NCI-H1092 (cell line): ENCODE results near the gene ZFYVE28.
"Not testable (repeated sequence)": the region's sequence is repeated elsewhere in the genome, so short reads cannot be mapped to it uniquely, and the experiment has no call there.

Experiments used
- DNase-seq: peaks from one replicate; lab custom pipeline; 2025; lab: John Stamatoyannopoulos, UW

Gene ZFYVE28

DNA sequence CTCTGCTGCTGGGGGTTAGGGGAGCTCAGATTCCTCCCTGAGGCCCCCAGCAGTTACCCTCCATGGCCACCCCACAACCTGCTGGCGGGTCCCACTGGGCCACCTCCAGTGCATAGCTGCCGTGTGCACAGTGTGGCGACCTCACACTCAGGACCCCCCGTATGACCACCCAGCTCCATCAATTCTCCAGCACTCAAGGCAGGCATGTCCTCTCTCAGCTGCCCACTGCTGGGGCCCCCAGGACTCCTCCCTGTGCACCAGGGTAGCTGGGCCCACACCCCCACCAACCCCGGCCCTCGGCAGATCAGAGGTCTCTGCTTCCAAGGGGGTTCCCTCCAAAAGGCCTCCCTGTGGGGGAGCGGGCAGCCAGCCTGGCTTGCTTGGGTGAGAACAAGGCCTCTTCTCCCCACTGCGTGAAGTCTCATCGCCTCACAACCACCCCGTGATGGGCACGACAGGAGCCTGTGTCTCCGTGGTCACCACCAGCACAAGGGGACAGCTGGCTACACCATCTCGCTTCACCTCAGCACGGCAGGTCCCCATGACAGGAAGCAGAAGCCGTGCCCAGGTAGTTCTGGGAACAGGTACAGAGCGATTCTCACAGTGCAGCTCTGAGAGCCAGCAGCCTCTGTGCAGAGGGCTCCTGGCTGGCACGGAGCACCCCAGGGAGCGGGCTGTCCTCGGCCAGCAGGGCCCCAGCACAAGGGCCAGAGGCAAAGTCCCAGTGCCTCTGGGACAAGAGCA is 171.9 kb downstream of the ZFYVE28 start:
- no peak for DNase-seq

- DNase-seq = no peak
These were observed 172.6 kb downstream of the ZFYVE28 start for GRCh38 chr4:2245787-2246275.

DNA sequence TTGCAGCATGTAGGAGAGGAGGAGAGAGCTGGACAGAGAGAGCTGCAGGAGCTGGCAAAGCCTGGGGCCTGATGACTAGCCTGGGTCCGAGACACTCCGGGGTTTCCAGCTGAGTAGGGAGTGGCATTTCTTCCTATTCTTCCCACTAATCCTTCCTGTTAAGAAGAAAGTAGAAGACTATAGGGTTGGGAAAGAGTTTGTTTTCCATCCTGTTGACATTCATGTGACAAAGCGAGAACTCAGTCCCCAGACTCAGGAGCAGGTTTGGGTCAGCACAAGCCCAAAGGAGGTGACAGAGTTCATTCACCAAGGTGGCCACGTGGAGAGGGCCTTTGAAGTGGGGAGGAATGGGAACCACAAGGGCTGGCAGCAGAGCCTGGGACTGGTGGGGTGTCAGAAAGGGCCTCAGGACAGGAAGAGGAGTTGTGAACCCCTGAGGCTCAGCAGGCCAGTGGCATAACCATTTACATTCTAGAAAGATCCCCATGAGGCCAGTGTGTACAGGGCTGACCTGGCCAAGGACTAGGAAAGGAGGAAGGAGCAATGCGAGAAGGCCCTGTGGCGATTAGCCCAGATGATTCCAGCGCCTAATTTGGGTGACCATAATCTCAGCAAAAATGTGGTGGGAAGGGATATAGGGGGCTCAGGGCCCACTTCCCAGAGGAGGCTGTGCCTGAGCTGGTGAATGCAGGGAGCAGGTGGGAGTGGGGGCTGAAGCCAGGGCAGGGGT is 173.2 kb downstream of the ZFYVE28 start:
- no peak for DNase-seq

DNA sequence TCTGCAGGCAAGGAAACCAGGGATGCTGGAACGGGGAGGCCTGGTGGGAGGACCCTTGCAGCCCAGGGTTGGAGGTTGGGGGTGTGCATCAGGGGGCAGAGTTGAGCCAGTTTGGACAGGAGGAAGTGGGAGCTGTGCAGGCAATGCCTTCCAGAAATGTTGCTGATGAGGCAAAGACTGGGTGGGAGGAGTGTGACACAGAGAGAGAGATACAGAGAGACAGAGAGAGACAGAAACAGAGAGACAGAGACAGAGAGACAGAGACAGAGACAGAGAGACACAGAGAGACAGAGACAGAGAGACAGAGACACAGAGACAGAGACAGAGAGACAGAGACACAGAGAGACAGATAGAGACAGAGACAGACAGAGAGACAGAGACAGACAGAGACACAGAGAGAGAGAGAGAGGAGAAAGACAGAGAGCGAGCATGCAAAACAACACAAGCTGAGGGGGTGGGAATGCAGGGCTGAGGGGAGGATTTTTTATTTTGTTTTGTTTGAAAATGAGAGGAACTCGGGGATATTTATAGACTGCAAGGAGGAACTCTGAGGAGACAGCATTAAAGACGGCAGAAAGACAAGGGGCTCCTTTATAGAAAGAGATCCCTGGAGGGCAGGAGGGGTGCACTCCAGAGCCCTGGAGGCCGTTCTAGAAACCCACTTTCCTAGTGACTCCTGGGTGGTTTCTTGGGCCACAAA is 174.6 kb downstream of the ZFYVE28 start:
- DNase-seq = peak; percentile 26

DNA sequence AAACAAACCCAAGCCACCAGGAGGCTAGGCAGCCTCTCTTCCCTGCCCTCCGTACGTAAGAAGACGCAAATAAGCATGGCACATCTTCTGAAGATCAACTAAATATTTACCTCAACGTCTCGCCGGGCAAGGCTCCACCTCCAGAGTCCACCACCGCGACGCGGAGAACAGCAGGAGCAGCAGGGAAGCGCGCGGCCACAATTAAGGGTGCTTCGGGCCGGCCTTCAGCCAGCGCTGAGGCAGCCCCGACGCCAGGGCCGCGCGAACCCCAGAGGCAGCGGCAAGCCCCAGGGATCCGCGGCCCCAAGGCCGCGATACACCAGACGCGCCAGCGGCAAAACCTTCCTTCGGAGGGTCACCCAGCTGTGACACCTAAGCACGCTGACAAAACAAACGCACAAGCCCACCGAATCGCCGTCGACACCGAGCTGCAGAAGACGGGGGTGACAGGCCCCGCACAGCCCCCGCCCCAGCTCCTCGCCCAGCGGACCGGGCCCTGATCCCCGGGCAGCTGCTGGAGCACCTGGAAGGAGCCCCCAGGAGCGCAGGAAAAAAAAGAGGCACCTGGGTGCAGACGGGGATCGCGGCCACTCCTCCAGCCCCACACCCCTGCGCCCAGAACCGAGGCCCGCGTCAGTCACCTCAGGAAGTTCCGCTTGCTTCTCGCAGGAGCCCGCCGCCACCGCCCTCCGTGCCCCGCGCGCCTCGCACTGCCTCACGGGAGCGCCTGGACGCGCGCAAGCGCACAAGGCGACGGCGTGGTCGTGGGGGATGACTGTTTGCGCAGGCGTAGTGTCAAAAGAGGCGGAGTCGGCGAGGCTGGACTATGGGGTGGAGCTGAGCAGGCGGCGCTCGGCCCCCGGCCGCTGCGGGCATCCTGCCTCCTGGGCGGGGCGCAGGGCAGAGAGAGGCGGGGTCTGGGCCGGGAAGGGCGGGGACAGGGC is 176.8 kb downstream of the ZFYVE28 start, which contains the start of the genes HAUS3 and POLN:
HAUS3 (minus strand) TSS at position 712 of the 944 bp plus-strand sequence. CDS start 1,175 bp downstream, outside the sequence.
POLN (minus strand) TSS at position 712 of the 944 bp plus-strand sequence. CDS start 12,890 bp downstream, outside the sequence.
- DNase-seq = peak; percentile 96

GRCh38 chr4:2241003-2241402 is 177.4 kb downstream of the ZFYVE28 start:
- no peak for DNase-seq

- DNase-seq = no peak
These were observed 181.3 kb downstream of the ZFYVE28 start for GRCh38 chr4:2236944-2237666.

DNA sequence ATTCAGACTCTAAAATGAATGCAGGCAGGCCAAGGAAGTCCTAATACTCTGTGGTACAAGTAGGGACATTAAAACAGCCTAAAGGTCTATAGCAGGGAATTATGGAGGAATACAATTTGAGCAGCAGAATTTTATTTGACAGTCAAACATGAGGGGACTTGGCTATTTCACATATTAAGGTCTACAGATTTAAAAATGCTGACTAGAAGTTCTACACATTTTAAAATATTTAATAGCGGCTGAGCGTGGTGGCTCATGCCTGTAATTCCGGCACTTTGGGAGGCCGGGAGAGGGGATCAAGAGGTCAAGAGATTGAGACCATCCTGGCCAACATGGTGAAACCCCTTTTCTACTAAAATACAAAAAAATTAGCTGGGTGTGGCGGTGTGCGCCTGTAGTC is 187.4 kb downstream of the ZFYVE28 start:
- DNase-seq = no peak

DNA sequence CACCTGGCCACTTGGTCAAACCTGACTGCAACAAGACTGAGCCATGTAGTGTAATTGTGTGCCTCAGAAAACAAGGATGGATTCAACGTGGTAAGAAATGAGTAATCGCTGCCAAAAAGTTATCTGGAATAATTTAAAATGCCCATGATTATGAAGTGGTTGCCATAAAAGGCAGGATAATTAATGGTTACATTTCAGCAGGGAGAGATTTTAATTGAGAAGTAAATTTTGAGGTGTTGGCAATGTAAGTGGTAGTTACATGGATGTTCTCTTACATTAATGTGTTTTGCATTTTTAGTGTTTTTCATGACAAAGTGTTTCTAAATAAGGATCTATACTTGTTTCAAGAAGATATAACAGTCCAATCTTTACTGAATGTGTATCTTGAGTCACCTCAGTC is 192.2 kb downstream of the ZFYVE28 start:
- no peak for DNase-seq

- DNase-seq = no peak
These were observed 195.6 kb downstream of the ZFYVE28 start for GRCh38 chr4:2222838-2223237.

GRCh38 chr4:2221378-2221777 is 197.1 kb downstream of the ZFYVE28 start:
- not testable (repeated sequence) for DNase-seq

GRCh38 chr4:2220016-2220630 is 198.3 kb downstream of the ZFYVE28 start:
- DNase-seq = peak; percentile 62
